Vein endothelial cell (primary cell): ENCODE results near the gene UBB. TPM values are rescaled to one million over a fixed set of nuclear protein-coding genes. Genes with fewer than 3 reads are reported as not detected.

ENCODE experiments used
- total RNA-seq: library from RNA; depleted of rRNA; stranded (reverse); fragments of >200 nt; gene quantifications from 2 replicates; pipeline ENCODE4 v1.2.3, GENCODE V29; 2012

UBB gene
- total RNA-seq, result 1,317 and 1,319 TPM in 2 replicates

GRCh38 chr17:16380640-16381495, at the start of gene UBB:
Gene UBB, plus strand, starts transcription at chr17:16381091. Its CDS starts 817 bp downstream, at chr17:16381908.

DNA sequence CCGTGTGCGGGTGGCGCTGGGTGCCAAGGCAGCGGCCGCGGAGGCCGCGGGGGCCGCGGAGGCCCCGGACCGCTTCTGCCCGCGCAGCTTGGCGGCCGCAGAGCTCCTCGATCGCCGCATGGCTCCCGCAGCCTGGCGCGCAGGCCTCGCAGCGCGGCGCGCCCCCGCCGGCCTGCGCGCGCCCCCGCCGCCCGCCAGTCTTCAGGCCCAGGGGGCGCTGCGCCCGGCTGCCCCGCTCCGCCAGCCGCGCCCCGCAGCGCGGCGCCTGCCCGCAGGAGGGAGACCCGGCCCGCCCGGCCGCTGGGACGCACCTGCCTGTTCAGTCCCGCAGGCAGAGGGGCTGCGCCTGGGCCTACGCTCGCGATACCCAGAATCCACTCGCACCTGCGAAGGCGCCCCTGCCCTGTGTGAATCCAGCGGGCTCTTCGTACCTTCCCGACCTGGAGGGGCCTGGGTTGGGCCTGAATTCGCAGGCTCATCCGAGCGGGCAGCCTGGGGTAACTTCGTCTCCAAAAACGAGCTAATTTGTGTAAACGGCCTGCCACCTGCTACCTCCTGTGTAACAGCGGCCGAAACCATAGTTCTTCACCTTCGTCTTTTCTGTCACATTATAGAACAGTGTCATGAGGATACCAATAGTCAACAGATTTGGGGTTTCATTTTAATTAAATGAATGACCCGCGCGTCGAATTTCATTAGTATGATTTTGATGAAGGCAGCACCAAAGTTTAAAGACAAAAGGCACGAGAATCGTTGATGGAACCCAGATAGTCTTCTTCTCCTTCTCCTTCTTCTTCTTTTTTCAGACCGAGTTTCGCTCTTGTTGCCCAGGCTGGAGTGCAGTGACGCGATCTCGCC, 27.3 kb upstream of the UBB start, which contains the start of gene CENPV:
Gene CENPV, minus strand, starts transcription at position 153 of the 858 bp plus-strand sequence. Its CDS starts 33 bp downstream, at position 120.

DNA sequence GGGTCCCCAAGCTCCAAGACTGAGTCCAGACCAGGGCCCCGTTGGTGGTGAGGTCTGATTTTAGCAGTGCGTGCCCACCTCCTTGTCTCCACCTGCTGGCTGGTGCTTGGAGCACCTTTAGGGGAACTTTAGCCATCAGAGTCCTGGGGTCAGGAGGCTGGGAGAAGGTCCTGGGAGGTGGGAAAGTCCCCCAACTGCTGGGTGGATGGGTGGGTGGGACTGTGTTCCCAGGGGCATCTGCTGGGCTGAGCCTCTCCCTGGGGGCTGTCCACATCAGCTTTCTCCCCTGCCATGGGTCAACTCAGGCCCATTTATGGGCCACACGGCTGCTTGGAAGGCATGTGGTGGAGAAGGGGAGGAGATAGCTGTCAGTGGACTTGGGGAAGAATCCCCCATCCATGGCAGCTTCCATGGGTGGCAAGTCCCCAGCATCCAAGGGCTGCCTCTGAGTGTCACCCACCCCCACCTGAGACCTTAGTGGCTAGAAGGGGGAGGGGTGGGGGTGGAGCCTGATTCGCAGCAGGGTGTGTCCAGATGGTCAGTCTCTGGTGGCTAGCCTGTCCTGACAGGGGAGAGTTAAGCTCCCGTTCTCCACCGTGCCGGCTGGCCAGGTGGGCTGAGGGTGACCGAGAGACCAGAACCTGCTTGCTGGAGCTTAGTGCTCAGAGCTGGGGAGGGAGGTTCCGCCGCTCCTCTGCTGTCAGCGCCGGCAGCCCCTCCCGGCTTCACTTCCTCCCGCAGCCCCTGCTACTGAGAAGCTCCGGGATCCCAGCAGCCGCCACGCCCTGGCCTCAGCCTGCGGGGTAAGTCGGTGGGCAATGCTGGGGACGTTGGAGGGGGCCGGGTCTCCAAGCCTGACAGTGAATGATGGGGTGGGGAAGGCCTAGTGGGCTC, 34.4 kb downstream of the UBB start, which contains the start of gene TRPV2:
Gene TRPV2, plus strand, starts transcription at position 541 of the 894 bp plus-strand sequence. CDS start 2,098 bp downstream, outside the sequence.

Other genes starting within 250 kb of the UBB start
- 115 and 166 TPM in 2 replicates for gene NCOR1, start 165.6 kb upstream of the UBB start, total RNA-seq
- gene PIGL, start 163.9 kb upstream of the UBB start, total RNA-seq, result 26.3 and 27.1 TPM in 2 replicates
- gene CENPV, start 27.6 kb upstream of the UBB start, total RNA-seq, result 20.6 and 33.6 TPM in 2 replicates
- gene TRPV2, start 34.5 kb downstream of the UBB start, total RNA-seq, result 16.6 and 22.9 TPM in 2 replicates
- 2.6 and 2.9 TPM in 2 replicates for gene LRRC75A, start 111.1 kb downstream of the UBB start, total RNA-seq
- 2.9 and 4.0 TPM in 2 replicates for gene ZNF287, start 188.1 kb downstream of the UBB start, total RNA-seq